ENCODE results near the gene PRR5. TPM values are rescaled to one million over a fixed set of nuclear protein-coding genes. Genes with fewer than 3 reads are reported as not detected.

Gene PRR5
- total RNA-seq, 1 experiment from 2014 or later = 26.9 TPM

DNA sequence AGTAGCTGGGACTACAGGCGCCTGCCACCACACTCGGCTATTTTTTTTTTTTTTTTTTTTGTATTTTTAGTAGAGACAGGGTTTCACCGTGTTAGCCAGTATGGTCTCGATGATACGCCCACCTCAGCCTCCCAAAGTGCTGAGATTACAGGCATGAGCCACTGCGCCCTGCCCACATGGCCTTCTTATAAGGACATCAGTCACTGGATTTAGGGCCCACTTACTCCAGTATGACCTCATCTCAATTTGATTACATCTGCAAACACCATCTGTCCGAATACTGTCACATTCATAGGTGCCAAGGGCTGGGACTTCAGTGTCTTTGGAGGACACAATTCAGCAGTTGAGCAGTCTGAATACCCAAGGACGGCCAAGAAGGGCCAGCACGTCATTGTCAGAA, 8.2 kb upstream of the PRR5 start:
- H3K36me3 ChIP-seq (ENCODE audit: control insufficient read depth in 1 of 2, insufficient read depth in 2 of 2, low read length in 2 of 2) = no peaks in the 10 kb centered on the region
- intact Hi-C loops (cut with micrococcal nuclease) = no loop called here
- H3K4me2 ChIP-seq (ENCODE audit: low read length) = no peak overlapping the region
- CTCF ChIA-PET = no interaction called here
- DNase-seq (ENCODE audit: low read depth, low spot score) (no peak), ATAC-seq (no peak)
- RAD21 ChIA-PET (ENCODE audit: low non-redundant PET in 1 of 2, low total read pairs in 2 of 2, uncharacterized antibody in 2 of 2, unreplicated experiment in 2 of 2) = no interaction called here
- H3K27ac ChIP-seq (ENCODE audit: low read depth, low read length) = no peak overlapping the region
- no peaks in the 10 kb centered on the region for H3K9me3 ChIP-seq (ENCODE audit: control insufficient read depth in 1 of 2, insufficient read depth in 1 of 2, low read depth in 1 of 2, low read length in 2 of 2)
- no peaks in the 10 kb centered on the region for H3K27me3 ChIP-seq (ENCODE audit: insufficient read depth, low read length)
- H3K79me2 ChIP-seq (ENCODE audit: insufficient read depth, low read length) = no peaks in the 10 kb centered on the region
- peaks cover 22 to 47% of the 10 kb centered on the region in 2 experiments for H3K4me1 ChIP-seq (ENCODE audit: control insufficient read depth in 1 of 2, insufficient read depth in 2 of 2, low read length in 2 of 2)
- H3K4me3 ChIP-seq (replicated peaks in 1 of 2; ENCODE audit: low read depth in 1 of 2, low read length in 2 of 2) = no peak overlapping the region
- POLR2A ChIA-PET = no interaction called here
- H2AFZ ChIP-seq (ENCODE audit: low read depth, low read length, poor library complexity, severe bottlenecking) = no peak overlapping the region
- no peak for TF ChIP-seq EGR1 (IDR thresholded peaks at IDR 0.05; ENCODE audit: low read depth)
- TF ChIP-seq, protein P1, sequence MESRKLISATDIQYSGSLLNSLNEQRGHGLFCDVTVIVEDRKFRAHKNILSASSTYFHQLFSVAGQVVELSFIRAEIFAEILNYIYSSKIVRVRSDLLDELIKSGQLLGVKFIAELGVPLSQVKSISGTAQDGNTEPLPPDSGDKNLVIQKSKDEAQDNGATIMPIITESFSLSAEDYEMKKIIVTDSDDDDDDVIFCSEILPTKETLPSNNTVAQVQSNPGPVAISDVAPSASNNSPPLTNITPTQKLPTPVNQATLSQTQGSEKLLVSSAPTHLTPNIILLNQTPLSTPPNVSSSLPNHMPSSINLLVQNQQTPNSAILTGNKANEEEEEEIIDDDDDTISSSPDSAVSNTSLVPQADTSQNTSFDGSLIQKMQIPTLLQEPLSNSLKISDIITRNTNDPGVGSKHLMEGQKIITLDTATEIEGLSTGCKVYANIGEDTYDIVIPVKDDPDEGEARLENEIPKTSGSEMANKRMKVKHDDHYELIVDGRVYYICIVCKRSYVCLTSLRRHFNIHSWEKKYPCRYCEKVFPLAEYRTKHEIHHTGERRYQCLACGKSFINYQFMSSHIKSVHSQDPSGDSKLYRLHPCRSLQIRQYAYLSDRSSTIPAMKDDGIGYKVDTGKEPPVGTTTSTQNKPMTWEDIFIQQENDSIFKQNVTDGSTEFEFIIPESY (IDR thresholded peaks at IDR 0.05; ENCODE audit: extremely low read depth, insufficient replicate concordance, low read length) = no peak
- H3K9me2 ChIP-seq (ENCODE audit: insufficient read depth) = no peaks in the 10 kb centered on the region
- no peaks in the 10 kb centered on the region for H4K20me1 ChIP-seq (ENCODE audit: insufficient read depth)
- no TSS peak for BruUV-seq (replicated peaks)
- H3K9ac ChIP-seq (ENCODE audit: low read length) = no peak overlapping the region

DNA sequence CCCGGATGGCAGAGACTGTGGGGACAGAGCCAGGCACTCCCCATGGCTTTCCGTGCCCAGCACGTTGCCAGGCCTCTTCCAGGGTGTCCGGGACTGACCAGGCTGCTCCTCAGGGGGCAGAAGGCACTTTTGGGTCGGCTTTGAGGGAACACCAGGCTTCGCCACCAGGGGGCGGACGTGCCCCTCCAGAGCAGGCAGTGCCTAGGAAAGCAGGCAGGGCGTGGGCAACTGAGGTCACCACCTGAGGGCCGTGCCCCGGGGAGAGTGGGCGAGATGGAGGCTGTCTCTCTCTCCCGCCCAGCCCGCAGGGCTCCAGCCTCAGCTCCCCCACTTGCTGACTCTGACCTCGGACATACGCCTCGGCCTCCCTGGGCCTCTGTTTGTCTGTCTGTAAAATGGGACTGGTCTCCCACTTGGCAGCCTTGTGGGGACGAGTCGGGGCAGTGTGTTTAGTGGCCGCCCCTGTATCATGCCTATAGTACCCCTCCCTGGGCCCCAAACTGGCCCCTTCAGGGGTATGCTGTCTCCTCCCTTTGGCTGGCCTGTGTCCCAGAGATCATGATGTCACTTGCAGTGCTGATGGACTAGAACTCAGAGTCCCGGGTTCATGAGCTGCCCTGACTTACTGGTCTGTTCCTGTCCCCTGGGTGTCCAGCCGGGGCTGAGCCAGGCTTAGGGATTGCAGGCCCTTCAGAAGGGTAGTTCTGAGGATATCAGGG, 4.4 kb upstream of the PRR5 start:
- H3K36me3 ChIP-seq (ENCODE audit: control insufficient read depth in 1 of 2, insufficient read depth in 2 of 2, low read length in 2 of 2) = no peaks in the 10 kb centered on the region
- H2AFZ ChIP-seq (ENCODE audit: low read depth, low read length, poor library complexity, severe bottlenecking) = no peak overlapping the region
- no peak for TF ChIP-seq SRF (IDR thresholded peaks at IDR 0.05; ENCODE audit: low read depth)
- TF ChIP-seq, protein P1 (IDR thresholded peaks at IDR 0.05; ENCODE audit: extremely low read depth, insufficient replicate concordance, low read length) = no peak
- TF ChIP-seq ZFX (IDR thresholded peaks at IDR 0.05) = no peak
- no peak for TF ChIP-seq POLR2A (IDR thresholded peaks at IDR 0.05; ENCODE audit: borderline replicate concordance, extremely low read depth, insufficient read depth, insufficient read length)
- TF ChIP-seq, protein P2, sequence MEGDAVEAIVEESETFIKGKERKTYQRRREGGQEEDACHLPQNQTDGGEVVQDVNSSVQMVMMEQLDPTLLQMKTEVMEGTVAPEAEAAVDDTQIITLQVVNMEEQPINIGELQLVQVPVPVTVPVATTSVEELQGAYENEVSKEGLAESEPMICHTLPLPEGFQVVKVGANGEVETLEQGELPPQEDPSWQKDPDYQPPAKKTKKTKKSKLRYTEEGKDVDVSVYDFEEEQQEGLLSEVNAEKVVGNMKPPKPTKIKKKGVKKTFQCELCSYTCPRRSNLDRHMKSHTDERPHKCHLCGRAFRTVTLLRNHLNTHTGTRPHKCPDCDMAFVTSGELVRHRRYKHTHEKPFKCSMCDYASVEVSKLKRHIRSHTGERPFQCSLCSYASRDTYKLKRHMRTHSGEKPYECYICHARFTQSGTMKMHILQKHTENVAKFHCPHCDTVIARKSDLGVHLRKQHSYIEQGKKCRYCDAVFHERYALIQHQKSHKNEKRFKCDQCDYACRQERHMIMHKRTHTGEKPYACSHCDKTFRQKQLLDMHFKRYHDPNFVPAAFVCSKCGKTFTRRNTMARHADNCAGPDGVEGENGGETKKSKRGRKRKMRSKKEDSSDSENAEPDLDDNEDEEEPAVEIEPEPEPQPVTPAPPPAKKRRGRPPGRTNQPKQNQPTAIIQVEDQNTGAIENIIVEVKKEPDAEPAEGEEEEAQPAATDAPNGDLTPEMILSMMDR (IDR thresholded peaks at IDR 0.05 in 2 of 3, conservative IDR thresholded peaks at IDR 0.05 in 1 of 3; ENCODE audit: borderline replicate concordance in 1 of 3, insufficient read depth in 1 of 3, low read depth in 2 of 3, low read length in 2 of 3) = peak; percentile 83 to 98 (median 94)
- no peak for TF ChIP-seq EGR1 (IDR thresholded peaks at IDR 0.05; ENCODE audit: low read depth)
- peak; percentile 58; the same call in 1 of the 2 replicates for TF ChIP-seq CBX3 (IDR thresholded peaks at IDR 0.05; ENCODE audit: low read depth)
- peak; percentile 87 for TF ChIP-seq RAD21 (IDR thresholded peaks at IDR 0.05; ENCODE audit: low read depth)
- ATAC-seq (peak; percentile 75), DNase-seq (ENCODE audit: low read depth, low spot score) (peak; percentile 66)
- ChIA-PET RAD21 (ENCODE audit: low non-redundant PET in 1 of 2, low total read pairs in 2 of 2, uncharacterized antibody in 2 of 2, unreplicated experiment in 2 of 2) (no interaction called here), POLR2A (no interaction called here), CTCF (no interaction called here)
- BruUV-seq (replicated peaks) = no TSS peak
- no peaks in the 10 kb centered on the region for H4K20me1 ChIP-seq (ENCODE audit: insufficient read depth)
- peaks cover 7 to 34% of the 10 kb centered on the region in 2 experiments for H3K4me1 ChIP-seq (ENCODE audit: control insufficient read depth in 1 of 2, insufficient read depth in 2 of 2, low read length in 2 of 2)
- no peak overlapping the region for H3K27ac ChIP-seq (ENCODE audit: low read depth, low read length)
- H3K9me2 ChIP-seq (ENCODE audit: insufficient read depth) = no peaks in the 10 kb centered on the region
- H3K27me3 ChIP-seq (ENCODE audit: insufficient read depth, low read length) = no peaks in the 10 kb centered on the region
- H3K9ac ChIP-seq (ENCODE audit: low read length) = no peak overlapping the region
- H3K4me2 ChIP-seq (ENCODE audit: low read length) = peak overlapping the region; percentile 41
- intact Hi-C loops (cut with micrococcal nuclease) = loop anchor here (1.0 to 5.0 kb wide), 3 partner anchors 39 to 385 kb away; no protein-coding TSS in a partner anchor
- H3K9me3 ChIP-seq (ENCODE audit: control insufficient read depth in 1 of 2, insufficient read depth in 1 of 2, low read depth in 1 of 2, low read length in 2 of 2) = no peaks in the 10 kb centered on the region
- no peak overlapping the region for H3K4me3 ChIP-seq (replicated peaks in 1 of 2; ENCODE audit: low read depth in 1 of 2, low read length in 2 of 2)
- H3K79me2 ChIP-seq (ENCODE audit: insufficient read depth, low read length) = peaks cover 2% of the 10 kb centered on the region; the same call in 1 of the 2 replicates
